HFFc6 (cell line): Measurements from ENCODE around the gene RAD51D. TPM values are rescaled to one million over a fixed set of nuclear protein-coding genes. Genes with fewer than 3 reads are reported as not detected.
"Not testable (repeated sequence)": the region's sequence is repeated elsewhere in the genome, so short reads cannot be mapped to it uniquely, and the experiment has no call there.

Source experiments
- DNase-seq: peaks from one replicate; pipeline ENCODE4 v3.0.0-alpha.2; 2018
- H3K27ac Mint-ChIP-seq: 2 replicates; pipeline ENCODE4 v1.8.0; 2020; ENCODE audit warnings: mild to moderate bottlenecking, mixed read lengths
- H3K27me3 Mint-ChIP-seq: 2 replicates; pipeline ENCODE4 v1.8.0; 2021; ENCODE audit warnings: mild to moderate bottlenecking, moderate library complexity, mixed read lengths; ENCODE audit not compliant: insufficient read depth
- H3K36me3 Mint-ChIP-seq: 2 replicates; pipeline ENCODE4 v1.8.0; 2021; ENCODE audit warnings: low read depth, mixed read lengths
- H3K4me1 Mint-ChIP-seq: 2 replicates; pipeline ENCODE4 v1.8.0; 2020; ENCODE audit warnings: low read depth, mixed read lengths
- H3K4me3 Mint-ChIP-seq: 2 replicates; pipeline ENCODE4 v1.8.0; 2020; ENCODE audit warnings: mild to moderate bottlenecking, moderate library complexity, mixed read lengths
- H3K9me3 Mint-ChIP-seq: 2 replicates; pipeline ENCODE4 v1.8.0; 2020; ENCODE audit warnings: mild to moderate bottlenecking, mixed read lengths
- CTCF ChIP-seq: fragments of 200-600 bp; sonication (generic); IDR thresholded peaks from 2 replicates; pipeline ENCODE4 v1.5.0; 2021; ENCODE audit warnings: antibody characterized with exemption, mild to moderate bottlenecking
- total RNA-seq, 6 experiments: library from RNA; stranded (reverse); fragmentation: NEBNext Ultra II Directional; extraction: Animal tissue kit (Norgen Biotek cat#: 25700); gene quantifications; 2 replicates in 1 of 6; 3 replicates in 5 of 6; pipeline ENCODE4 v1.2.3, GENCODE V29; 2021

The RAD51D gene
- total RNA-seq, 6 experiments from 2014 or later = 8.9 to 14.1 (median 12.7) TPM

- TF ChIP-seq CTCF = no peak
- Mint-ChIP-seq H3K36me3 (no peaks in the 10 kb centered on the region), H3K27me3 (no peaks in the 10 kb centered on the region), H3K9me3 (no peaks in the 10 kb centered on the region), H3K4me3 (no peak overlapping the region), H3K4me1 (peaks cover 19% of the 10 kb centered on the region), H3K27ac (0 out of 2 replicates have a peak overlapping the region, but pooled peaks have one; percentile 4)
- no peak for DNase-seq
Measured at GRCh38 chr17:35046740-35047283, 72.8 kb downstream of the RAD51D start.

GRCh38 chr17:35046245-35046644 is 73.4 kb downstream of the RAD51D start:
- Mint-ChIP-seq H3K4me1 (peaks cover 13% of the 10 kb centered on the region), H3K9me3 (no peaks in the 10 kb centered on the region), H3K27ac (no peak overlapping the region), H3K36me3 (no peaks in the 10 kb centered on the region), H3K27me3 (no peaks in the 10 kb centered on the region), H3K4me3 (no peak overlapping the region)
- no peak for TF ChIP-seq CTCF
- no peak for DNase-seq

GRCh38 chr17:35045458-35045979 is 74.1 kb downstream of the RAD51D start:
- not testable (repeated sequence) for DNase-seq, H3K27ac Mint-ChIP-seq, H3K4me1 Mint-ChIP-seq, H3K27me3 Mint-ChIP-seq, H3K4me3 Mint-ChIP-seq, H3K36me3 Mint-ChIP-seq, H3K9me3 Mint-ChIP-seq

- Mint-ChIP-seq H3K4me3 (no peak overlapping the region), H3K27ac (no peak overlapping the region), H3K4me1 (peaks cover 10% of the 10 kb centered on the region), H3K27me3 (no peaks in the 10 kb centered on the region), H3K36me3 (peaks cover 8% of the 10 kb centered on the region; the same call in 1 of the 2 replicates), H3K9me3 (no peaks in the 10 kb centered on the region)
- DNase-seq = no peak
- no peak for TF ChIP-seq CTCF
Measured at GRCh38 chr17:35044181-35044580, 75.5 kb downstream of the RAD51D start.

Other genes with a start within 250 kb of the RAD51D start
- gene CCT6B, start 158.4 kb downstream of the RAD51D start, total RNA-seq = 1 to 10 TPM; 1.1 to 2.1 (median 1.4) TPM
- 10 to 100 TPM in 4 of 6 experiments, 1 to 10 TPM in 2; 9.6 to 14.8 (median 11.8) TPM for gene ZNF830, start 158.3 kb downstream of the RAD51D start, total RNA-seq
- 10 to 100 TPM; 22.6 to 34.4 (median 31.9) TPM for gene LIG3, start 139.3 kb downstream of the RAD51D start, total RNA-seq
- 10 to 100 TPM; 12.0 to 18.5 (median 13.6) TPM for gene RFFL, start 56.2 kb downstream of the RAD51D start, total RNA-seq
- not detected for gene FNDC8, start 1.8 kb upstream of the RAD51D start, total RNA-seq
- gene NLE1, start 22.4 kb upstream of the RAD51D start, total RNA-seq = 10 to 100 TPM; 15.2 to 21.0 (median 18.5) TPM
- gene UNC45B, start 28.0 kb upstream of the RAD51D start, total RNA-seq = not detected
- gene SLC35G3, start 74.5 kb upstream of the RAD51D start, total RNA-seq = not detected
- 10 to 100 TPM; 55.2 to 64.0 (median 56.1) TPM for gene SLFN5, start 123.2 kb upstream of the RAD51D start, total RNA-seq